AG08395 (cell line): ENCODE data around the gene ARID5A.
"Not testable (repeated sequence)": the region's sequence is repeated elsewhere in the genome, so short reads cannot be mapped to it uniquely, and the experiment has no call there.

ENCODE experiments used
- DNase-seq: peaks from one replicate; pipeline ENCODE4 v3.0.0; 2012; ENCODE audit warnings: mixed read lengths, low spot score

The ARID5A gene

GRCh38 chr2:96540136-96540535 is 3.6 kb downstream of the ARID5A start:
- DNase-seq, result peak; percentile 58

GRCh38 chr2:96541398-96542152 is 5.0 kb downstream of the ARID5A start:
- peak; percentile 82 for DNase-seq

GRCh38 chr2:96542357-96542977 is 5.9 kb downstream of the ARID5A start:
- no peak for DNase-seq

GRCh38 chr2:96546321-96546720 is 9.8 kb downstream of the ARID5A start:
- no peak for DNase-seq

- DNase-seq, result no peak
These were observed 10.2 kb downstream of the ARID5A start for GRCh38 chr2:96546797-96547196.

GRCh38 chr2:96547203-96547641 is 10.7 kb downstream of the ARID5A start:
- no peak for DNase-seq

GRCh38 chr2:96547731-96548171 is 11.2 kb downstream of the ARID5A start:
- no peak for DNase-seq

- no peak for DNase-seq
These were observed 12.3 kb downstream of the ARID5A start for GRCh38 chr2:96548558-96549465.

- DNase-seq, result no peak
These were observed 12.9 kb downstream of the ARID5A start for GRCh38 chr2:96549466-96549785.

GRCh38 chr2:96549967-96550786 is 13.6 kb downstream of the ARID5A start:
- DNase-seq, result no peak

- DNase-seq, result no peak
These were observed 14.4 kb downstream of the ARID5A start for GRCh38 chr2:96550787-96551604.

- DNase-seq, result no peak
These were observed 15.2 kb downstream of the ARID5A start for GRCh38 chr2:96551605-96552314.

- DNase-seq, result no peak
These were observed 16.0 kb downstream of the ARID5A start for GRCh38 chr2:96552315-96553175.

GRCh38 chr2:96553176-96553956 is 16.8 kb downstream of the ARID5A start:
- no peak for DNase-seq

- not testable (repeated sequence) for DNase-seq
These were observed 17.4 kb downstream of the ARID5A start for GRCh38 chr2:96553957-96554292.

GRCh38 chr2:96554293-96555145 is 18.0 kb downstream of the ARID5A start:
- peak; percentile 83 for DNase-seq

GRCh38 chr2:96555146-96555610 is 18.6 kb downstream of the ARID5A start:
- no peak for DNase-seq
